ENCODE measurements around the gene HMG20B.

DNA sequence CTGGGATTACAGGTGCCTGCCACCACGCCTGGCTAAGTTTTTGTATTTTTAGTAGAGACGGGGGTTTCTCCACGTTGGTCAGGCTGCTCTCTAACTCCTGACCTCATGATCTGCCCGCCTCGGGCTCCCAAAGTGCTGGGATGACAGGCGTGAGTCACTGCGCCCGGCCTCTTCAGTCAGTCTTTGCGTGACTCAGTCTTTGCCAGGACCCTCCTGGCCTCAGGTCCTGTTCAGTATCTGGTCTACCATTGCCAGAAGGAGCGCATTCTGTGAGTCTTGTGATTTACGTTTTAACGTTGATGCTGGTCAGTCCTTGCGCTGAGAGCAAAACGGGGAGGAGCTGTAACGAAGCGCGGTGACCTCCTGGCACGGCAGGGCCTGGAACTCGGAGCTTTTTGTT lies 7.6 kb upstream of the HMG20B start:
- TF ChIP-seq, protein P1, sequence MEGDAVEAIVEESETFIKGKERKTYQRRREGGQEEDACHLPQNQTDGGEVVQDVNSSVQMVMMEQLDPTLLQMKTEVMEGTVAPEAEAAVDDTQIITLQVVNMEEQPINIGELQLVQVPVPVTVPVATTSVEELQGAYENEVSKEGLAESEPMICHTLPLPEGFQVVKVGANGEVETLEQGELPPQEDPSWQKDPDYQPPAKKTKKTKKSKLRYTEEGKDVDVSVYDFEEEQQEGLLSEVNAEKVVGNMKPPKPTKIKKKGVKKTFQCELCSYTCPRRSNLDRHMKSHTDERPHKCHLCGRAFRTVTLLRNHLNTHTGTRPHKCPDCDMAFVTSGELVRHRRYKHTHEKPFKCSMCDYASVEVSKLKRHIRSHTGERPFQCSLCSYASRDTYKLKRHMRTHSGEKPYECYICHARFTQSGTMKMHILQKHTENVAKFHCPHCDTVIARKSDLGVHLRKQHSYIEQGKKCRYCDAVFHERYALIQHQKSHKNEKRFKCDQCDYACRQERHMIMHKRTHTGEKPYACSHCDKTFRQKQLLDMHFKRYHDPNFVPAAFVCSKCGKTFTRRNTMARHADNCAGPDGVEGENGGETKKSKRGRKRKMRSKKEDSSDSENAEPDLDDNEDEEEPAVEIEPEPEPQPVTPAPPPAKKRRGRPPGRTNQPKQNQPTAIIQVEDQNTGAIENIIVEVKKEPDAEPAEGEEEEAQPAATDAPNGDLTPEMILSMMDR (IDR thresholded peaks at IDR 0.05), result no peak
- no peak for TF ChIP-seq POLR2A (IDR thresholded peaks at IDR 0.05)

Data from esophagus squamous epithelium (tissue), 4 donors.